Measurements from ENCODE around the gene ITIH1. TPM values are rescaled to one million over a fixed set of nuclear protein-coding genes. Genes with fewer than 3 reads are reported as not detected.
A peak's percentile ranks its signal among the peaks of the same experiment; 100 is the strongest.
"Not testable (repeated sequence)": the region's sequence is repeated elsewhere in the genome, so short reads cannot be mapped to it uniquely, and the experiment has no call there.

The ITIH1 gene, protein sequence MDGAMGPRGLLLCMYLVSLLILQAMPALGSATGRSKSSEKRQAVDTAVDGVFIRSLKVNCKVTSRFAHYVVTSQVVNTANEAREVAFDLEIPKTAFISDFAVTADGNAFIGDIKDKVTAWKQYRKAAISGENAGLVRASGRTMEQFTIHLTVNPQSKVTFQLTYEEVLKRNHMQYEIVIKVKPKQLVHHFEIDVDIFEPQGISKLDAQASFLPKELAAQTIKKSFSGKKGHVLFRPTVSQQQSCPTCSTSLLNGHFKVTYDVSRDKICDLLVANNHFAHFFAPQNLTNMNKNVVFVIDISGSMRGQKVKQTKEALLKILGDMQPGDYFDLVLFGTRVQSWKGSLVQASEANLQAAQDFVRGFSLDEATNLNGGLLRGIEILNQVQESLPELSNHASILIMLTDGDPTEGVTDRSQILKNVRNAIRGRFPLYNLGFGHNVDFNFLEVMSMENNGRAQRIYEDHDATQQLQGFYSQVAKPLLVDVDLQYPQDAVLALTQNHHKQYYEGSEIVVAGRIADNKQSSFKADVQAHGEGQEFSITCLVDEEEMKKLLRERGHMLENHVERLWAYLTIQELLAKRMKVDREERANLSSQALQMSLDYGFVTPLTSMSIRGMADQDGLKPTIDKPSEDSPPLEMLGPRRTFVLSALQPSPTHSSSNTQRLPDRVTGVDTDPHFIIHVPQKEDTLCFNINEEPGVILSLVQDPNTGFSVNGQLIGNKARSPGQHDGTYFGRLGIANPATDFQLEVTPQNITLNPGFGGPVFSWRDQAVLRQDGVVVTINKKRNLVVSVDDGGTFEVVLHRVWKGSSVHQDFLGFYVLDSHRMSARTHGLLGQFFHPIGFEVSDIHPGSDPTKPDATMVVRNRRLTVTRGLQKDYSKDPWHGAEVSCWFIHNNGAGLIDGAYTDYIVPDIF
- under 1 TPM in 2 of 3 donors, not detected in 1; 0.35 to 0.48 TPM for polyA plus RNA-seq (ENCODE audit: insufficient read length in 3 of 3)

GRCh38 chr3:52777127-52777958 lies at the start of gene ITIH1:
Gene ITIH1 (plus strand): TSS chr3:52777599. CDS start chr3:52777616, 17 bp downstream.
- DNase-seq (ENCODE audit: low read depth in 3 of 3, low spot score in 2 of 3): no peak

DNA sequence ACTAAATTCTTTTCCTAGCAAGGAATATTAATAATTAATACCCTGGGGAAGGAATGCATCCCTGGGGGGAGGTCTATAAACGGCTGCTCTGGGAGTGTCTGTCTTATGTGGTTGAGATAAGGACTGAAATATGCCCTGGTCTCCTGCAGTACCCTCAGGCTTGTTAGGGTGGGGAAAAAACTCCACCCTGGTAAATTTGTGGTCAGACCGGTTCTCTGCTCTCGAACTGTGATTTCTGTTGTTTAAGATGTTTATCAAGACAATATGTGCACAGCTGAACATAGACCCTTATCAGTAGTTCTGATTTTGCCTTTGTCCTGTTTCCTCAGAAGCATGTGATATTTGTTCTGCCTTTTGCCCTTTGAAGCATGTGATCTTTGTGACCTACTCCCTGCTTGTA lies 48.6 kb upstream of the ITIH1 start:
- not testable (repeated sequence) for DNase-seq (ENCODE audit: low read depth in 3 of 3, low spot score in 2 of 3)

GRCh38 chr3:52730681-52731080 lies 46.7 kb upstream of the ITIH1 start:
- DNase-seq (ENCODE audit: low read depth in 3 of 3, low spot score in 2 of 3): no peak

GRCh38 chr3:52731590-52731989 lies 45.8 kb upstream of the ITIH1 start:
- no peak for DNase-seq (ENCODE audit: low read depth in 3 of 3, low spot score in 2 of 3)

- DNase-seq (ENCODE audit: low read depth in 3 of 3, low spot score in 2 of 3): no peak
Measured at GRCh38 chr3:52733256-52733891, 44.0 kb upstream of the ITIH1 start.

GRCh38 chr3:52739730-52740129 lies 37.7 kb upstream of the ITIH1 start:
- DNase-seq (ENCODE audit: low read depth in 3 of 3, low spot score in 2 of 3): no peak

- DNase-seq (ENCODE audit: low read depth in 3 of 3, low spot score in 2 of 3): peak in 1 of 3 donors; percentile 12
Measured at GRCh38 chr3:52742418-52743041, 34.9 kb upstream of the ITIH1 start.

DNA sequence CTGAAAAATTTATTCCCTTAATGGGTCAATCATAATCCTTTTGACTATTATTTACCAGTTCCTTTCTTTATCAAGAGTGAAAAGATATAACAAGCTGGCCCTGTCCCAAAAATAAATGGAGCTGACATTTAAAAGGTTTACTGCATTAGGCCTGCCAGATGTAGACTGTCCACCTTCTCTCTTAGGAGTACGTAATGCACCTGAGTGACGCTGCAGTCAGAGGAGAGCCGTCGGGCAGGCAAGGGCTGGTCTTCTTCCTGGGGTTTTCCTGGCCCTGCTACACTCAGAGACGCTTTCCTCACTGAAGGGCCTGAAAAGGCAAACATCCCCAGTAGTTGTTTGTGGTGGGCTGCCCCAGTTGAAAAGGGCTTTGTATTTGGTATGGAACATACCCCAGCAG lies 34.2 kb upstream of the ITIH1 start:
- no peak for DNase-seq (ENCODE audit: low read depth in 3 of 3, low spot score in 2 of 3)

DNA sequence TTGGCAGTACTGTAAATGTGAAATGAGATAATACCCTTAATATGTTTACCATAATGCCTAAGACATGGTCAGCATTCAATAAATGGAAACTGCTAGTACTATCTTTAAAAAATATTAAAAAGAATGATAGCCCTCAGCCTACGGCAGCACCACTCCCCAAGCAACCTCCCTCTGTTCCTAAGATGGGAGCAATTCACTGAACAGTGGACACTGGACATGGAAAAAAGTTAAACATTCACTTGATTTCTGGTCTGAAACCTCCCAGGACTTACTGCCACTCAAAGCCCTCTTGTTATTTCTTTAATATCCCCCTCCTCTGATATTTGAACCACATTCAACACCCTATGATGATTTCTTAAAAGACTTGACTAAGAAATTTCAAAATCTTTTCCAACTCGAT lies 33.7 kb upstream of the ITIH1 start:
- DNase-seq (ENCODE audit: low read depth in 3 of 3, low spot score in 2 of 3): no peak

GRCh38 chr3:52752045-52752660 lies 25.2 kb upstream of the ITIH1 start:
- DNase-seq (ENCODE audit: low read depth in 3 of 3, low spot score in 2 of 3): no peak

DNA sequence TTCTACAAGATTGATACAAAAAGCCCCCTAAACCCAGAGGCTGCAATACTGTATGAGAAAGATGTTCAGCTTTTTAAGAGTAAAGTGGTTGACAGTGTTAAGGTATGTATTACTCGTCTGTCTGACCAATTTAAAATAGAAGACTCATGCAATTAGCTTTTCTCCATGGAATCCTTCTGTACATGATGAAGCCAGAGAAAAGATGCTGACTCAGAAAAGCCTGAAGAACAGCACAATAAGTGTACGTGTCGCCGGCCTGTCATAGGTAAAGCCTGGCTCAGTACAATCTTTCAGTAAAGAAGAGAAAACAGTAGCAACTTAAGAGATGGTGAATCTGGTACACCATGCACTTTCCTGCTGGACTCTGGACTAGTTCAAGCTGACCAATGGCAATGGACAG lies 23.0 kb upstream of the ITIH1 start:
- DNase-seq (ENCODE audit: low read depth in 3 of 3, low spot score in 2 of 3): no peak

DNA sequence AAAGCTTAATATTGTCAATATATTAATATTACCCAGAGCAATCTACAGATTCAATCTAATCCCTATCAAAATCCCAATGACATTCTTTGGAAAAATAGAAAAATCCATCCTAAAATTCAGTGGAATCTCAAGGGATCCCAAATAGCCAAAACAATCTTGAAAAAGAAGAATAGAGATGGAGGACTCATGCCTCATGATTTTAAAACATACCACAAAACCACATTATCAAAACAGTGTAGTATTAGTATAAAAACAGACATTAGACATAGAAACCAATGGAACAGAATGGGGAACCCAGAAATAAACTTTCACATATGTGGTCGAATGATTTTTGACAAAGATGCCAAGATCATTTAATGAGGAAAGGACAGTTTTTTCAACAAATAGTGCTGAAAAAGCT lies 21.3 kb upstream of the ITIH1 start:
- DNase-seq (ENCODE audit: low read depth in 3 of 3, low spot score in 2 of 3): no peak

DNA sequence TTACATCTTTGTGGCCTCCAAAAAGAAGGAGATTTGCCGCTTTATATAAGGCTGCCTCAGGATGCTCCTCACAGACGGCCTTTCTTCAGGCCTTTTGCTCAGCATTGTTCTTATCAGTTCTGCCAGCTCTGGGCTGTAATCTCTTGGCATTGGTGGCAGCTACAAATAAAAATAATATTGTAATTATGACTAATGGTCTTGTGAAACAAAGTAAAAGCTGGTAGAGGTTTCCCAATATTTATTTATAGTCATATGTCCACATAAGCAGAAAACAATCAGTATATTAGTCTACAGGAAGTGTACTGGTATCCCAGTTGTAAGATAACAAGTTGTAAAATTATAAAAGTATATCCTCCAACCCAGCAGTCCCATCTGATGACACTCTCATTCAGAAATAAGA lies 13.9 kb upstream of the ITIH1 start:
- DNase-seq (ENCODE audit: low read depth in 3 of 3, low spot score in 2 of 3): no peak

- peak in 1 of 3 donors; percentile 1 for DNase-seq (ENCODE audit: low read depth in 3 of 3, low spot score in 2 of 3)
Measured at GRCh38 chr3:52769786-52770455, 7.5 kb upstream of the ITIH1 start.

DNA sequence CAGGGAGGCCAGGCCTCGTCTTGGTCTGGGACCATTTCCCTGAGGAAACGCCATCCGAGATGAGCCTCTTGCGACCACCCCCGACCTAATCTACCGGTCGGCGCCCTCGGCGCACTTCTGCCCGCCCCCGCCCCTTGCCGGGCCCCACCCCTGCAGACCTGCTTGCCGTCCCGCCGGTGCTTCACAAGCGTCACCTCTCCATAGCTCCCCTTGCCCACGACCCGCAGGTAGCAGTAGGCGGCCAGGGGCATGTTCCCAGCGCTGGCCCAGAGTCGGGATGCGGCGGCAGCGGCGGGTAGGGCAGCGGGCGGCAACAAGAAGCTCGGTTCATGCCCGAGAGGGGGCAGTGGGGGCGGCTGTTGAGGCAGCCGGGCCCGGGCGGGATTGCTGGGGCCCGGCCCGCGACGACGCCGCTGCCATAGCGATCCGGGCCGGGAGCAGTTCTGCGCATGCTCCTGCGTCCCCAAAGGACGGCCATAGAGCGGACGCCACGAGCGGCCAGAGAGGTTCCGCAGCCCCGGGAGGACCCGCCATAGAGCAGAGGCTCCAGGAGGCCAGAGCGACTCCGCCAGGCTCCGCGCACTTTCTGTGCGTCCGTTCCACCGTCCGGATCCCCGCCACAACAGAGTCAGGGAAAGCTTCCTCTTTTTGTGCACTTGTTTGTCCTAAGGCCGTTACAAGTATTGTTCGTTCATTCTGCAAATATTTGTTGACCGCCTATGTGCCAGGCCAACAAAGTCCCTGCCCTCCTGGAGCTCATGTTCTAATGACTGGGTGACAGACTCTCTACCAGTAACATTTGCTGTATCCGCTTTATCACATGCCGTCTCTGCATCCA lies 6.7 kb upstream of the ITIH1 start, which contains the start of gene NEK4:
Gene NEK4 (minus strand): TSS at position 445 of the 838 bp plus-strand sequence. CDS start 194 bp downstream, at position 251.
- DNase-seq (ENCODE audit: low read depth in 3 of 3, low spot score in 2 of 3): peak; percentile 66 to 87 (median 79)

DNA sequence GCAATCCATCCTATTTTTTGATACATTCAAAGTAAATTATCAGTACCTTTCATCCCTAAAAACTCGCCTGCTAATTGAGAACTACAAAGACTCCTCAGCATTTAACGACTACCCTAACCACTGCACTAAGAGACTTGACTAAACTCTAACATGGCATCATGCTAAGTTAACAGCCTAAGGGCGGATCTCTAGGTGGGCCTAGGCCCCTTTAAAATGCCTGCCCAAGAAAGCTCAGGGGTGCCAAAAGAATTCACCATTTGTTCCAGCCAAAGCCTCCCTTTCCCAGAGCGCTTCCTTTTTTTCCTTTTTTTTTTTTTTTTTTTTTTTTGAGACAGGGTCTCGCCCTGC lies 6.1 kb upstream of the ITIH1 start:
- DNase-seq (ENCODE audit: low read depth in 3 of 3, low spot score in 2 of 3): no peak

GRCh38 chr3:52771702-52772101 lies 5.7 kb upstream of the ITIH1 start:
- no peak for DNase-seq (ENCODE audit: low read depth in 3 of 3, low spot score in 2 of 3)

Measured in right renal cortex interstitium (tissue), 3 donors.